Stimulated activated naive B cell treated with anti-CD40 and anti-IgM and Interleukin-4, amounts not matched to agents 10 μg/mL and 1 μg/mL and 100 μg/mL, for 72 hours (primary cell): ENCODE data around the gene PRMT6.
"Not testable (repeated sequence)": the region's sequence is repeated elsewhere in the genome, so short reads cannot be mapped to it uniquely, and the experiment has no call there.

Experiments used
- ATAC-seq, 2 donors: fragments of 150-1000 bp; cut with Tn5 transposase; replicated peaks; 2 replicates each; pipeline ENCODE4 v1.10.0; 2021; ENCODE audit warnings: moderate library complexity in 1 of 2
- DNase-seq: peaks from one replicate; pipeline ENCODE4 v3.0.0; 2021
- H3K27ac Mint-ChIP-seq: one replicate; pipeline ENCODE4 v1.8.0; 2022; ENCODE audit warnings: mild to moderate bottlenecking, mixed read lengths
- H3K27me3 Mint-ChIP-seq, 2 donors: one replicate each; pipeline ENCODE4 v1.8.0; 2022; ENCODE audit warnings: mixed read lengths in 2 of 2
- H3K36me3 Mint-ChIP-seq, 2 donors: one replicate each; pipeline ENCODE4 v1.8.0; 2022; ENCODE audit warnings: mixed read lengths in 2 of 2, mild to moderate bottlenecking in 1 of 2
- H3K4me1 Mint-ChIP-seq, 2 donors: one replicate each; pipeline ENCODE4 v1.8.0; 2022; ENCODE audit warnings: mixed read lengths in 2 of 2, mild to moderate bottlenecking in 1 of 2
- H3K4me3 Mint-ChIP-seq, 2 donors: one replicate each; pipeline ENCODE4 v1.8.0; 2022; ENCODE audit warnings: mild to moderate bottlenecking in 2 of 2, mixed read lengths in 2 of 2, moderate library complexity in 1 of 2
- H3K9me3 Mint-ChIP-seq, 2 donors: one replicate each; pipeline ENCODE4 v1.8.0; 2022; ENCODE audit warnings: mixed read lengths in 2 of 2, mild to moderate bottlenecking in 1 of 2

The PRMT6 gene

GRCh38 chr1:107056426-107057196, at the start of gene PRMT6:
Gene PRMT6, plus strand, starts transcription at chr1:107056674. Its CDS starts 42 bp downstream, at chr1:107056716.
- Mint-ChIP-seq H3K9me3 (no peaks in the 10 kb centered on the region), H3K27ac (peak within 1 kb of the TSS; percentile 98), H3K4me3 (peak within 1 kb of the TSS; percentile 98 to 99), H3K36me3 (peaks cover 9 to 28% of the 10 kb centered on the region in 2 donors), H3K27me3 (no peaks in the 10 kb centered on the region), H3K4me1 (peaks cover 11 to 27% of the 10 kb centered on the region in 2 donors)
- peak; percentile 79 for DNase-seq
- peak; percentile 92 to 95 for ATAC-seq

DNA sequence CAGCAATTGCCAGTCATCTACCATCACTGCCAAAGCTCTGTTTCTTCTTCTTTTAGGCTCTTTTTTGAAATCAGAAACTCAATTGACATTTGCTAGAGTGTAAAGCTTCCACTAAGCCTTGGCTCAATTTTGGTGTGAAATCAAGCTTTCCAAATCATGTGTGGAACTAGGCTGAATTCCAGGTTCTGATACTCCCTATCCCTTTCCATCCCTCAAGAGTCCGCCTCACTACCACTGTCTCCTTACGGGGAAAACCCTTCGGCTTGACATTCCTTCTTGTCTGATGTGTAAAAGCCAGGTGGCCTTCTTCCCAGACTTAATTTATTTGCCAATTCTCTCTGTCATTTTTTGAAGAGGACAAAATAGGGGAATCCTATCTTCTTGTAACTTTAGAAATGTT, 47.2 kb upstream of the PRMT6 start:
- ATAC-seq, result no peak
- Mint-ChIP-seq H3K27ac (no peak overlapping the region), H3K9me3 (no peaks in the 10 kb centered on the region)

GRCh38 chr1:107010582-107010981, 45.9 kb upstream of the PRMT6 start:
- no peak overlapping the region for H3K27ac Mint-ChIP-seq
- ATAC-seq (peak; percentile 63 to 64), DNase-seq (no peak)
- peaks cover 5 to 11% of the 10 kb centered on the region in 2 donors for H3K4me1 Mint-ChIP-seq
- no peak overlapping the region for H3K4me3 Mint-ChIP-seq
- H3K27me3 Mint-ChIP-seq, result peaks cover 6 to 23% of the 10 kb centered on the region in 2 donors
- no peaks in the 10 kb centered on the region for H3K9me3 Mint-ChIP-seq
- no peaks in the 10 kb centered on the region for H3K36me3 Mint-ChIP-seq

More for the DNA sequence above, 47.2 kb upstream of the PRMT6 start:
- Mint-ChIP-seq H3K36me3 (no peaks in the 10 kb centered on the region), H3K27me3 (peaks cover 0 to 15% of the 10 kb centered on the region in 2 donors), H3K4me3 (no peak overlapping the region), H3K4me1 (peaks cover 5 to 11% of the 10 kb centered on the region in 2 donors)
- no peak for DNase-seq

DNA sequence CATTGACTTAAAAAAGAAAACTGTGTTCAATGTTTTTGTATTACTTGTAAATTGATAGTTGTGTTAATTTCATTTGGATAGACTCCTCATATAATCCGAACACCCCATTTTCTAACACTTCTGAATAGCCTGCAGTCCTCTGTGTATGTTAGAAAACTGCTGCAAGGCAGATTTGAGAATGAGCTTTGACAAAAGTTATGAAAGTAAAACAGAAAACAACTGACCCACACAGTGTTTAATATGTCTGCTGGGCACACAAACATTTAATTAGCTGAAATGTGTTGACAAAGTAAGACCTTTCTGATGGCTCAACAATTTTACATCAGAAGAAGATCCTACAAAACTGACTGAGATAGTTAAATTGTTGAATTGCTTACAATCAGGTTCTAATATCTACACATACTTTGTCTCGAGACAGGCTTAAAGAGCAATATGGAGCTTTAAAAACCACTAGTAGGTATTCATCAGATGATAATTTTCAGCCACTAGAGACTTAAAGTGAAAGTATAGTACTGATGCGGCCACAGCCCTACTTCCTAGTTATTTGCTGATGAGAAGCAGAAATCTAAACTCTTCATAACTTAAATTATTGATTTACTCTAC, 40.0 kb upstream of the PRMT6 start:
- Mint-ChIP-seq H3K9me3 (no peaks in the 10 kb centered on the region), H3K4me1 (no peaks in the 10 kb centered on the region), H3K36me3 (no peaks in the 10 kb centered on the region), H3K27ac (no peak overlapping the region), H3K27me3 (peaks cover 6 to 17% of the 10 kb centered on the region in 2 donors), H3K4me3 (no peak overlapping the region)
- no peak for ATAC-seq
- DNase-seq, result no peak

DNA sequence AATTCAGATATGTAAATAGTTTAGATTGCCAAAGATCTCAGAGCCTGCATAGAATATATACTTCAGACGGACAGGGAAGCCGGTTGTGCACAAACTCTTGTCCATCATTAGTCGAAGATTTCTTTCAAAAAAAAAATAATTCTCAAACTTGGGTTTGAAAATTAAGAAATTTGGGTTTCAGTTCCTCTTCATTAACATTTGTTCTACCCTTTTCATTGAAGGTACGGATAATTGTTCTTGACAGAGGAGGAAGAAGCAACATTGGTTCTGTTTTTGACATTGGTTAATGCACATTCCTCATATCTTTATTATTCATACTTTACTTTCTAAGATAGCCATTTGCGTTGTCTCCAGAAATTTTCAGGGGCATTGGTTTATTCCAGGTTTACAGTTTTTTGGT, 38.0 kb upstream of the PRMT6 start:
- Mint-ChIP-seq H3K4me3 (no peak overlapping the region), H3K36me3 (no peaks in the 10 kb centered on the region), H3K27ac (no peak overlapping the region), H3K27me3 (peaks cover 11 to 17% of the 10 kb centered on the region in 2 donors), H3K9me3 (peaks cover 0 to 3% of the 10 kb centered on the region in 2 donors), H3K4me1 (no peaks in the 10 kb centered on the region)
- DNase-seq, result no peak
- no peak for ATAC-seq

DNA sequence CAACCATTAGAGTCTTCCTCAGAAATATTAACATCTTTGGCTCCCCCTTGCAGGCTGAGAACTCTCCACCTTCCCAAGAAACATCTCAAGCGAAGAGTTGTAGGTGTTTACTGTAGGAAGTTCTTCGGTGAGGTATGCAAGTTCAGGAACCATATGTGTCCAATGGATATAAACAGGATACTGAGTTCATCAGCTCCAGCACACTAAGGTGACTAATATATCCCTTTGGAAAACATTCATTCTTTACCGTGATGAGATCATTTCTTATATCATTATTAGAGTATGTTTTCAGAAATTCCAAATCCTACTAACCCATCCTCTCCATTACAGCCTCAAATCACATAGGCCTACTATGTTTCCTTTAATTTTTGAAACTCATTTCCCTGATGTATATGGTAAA, 37.3 kb upstream of the PRMT6 start:
- no peak overlapping the region for H3K27ac Mint-ChIP-seq
- ATAC-seq, result no peak
- peaks cover 0 to 3% of the 10 kb centered on the region in 2 donors for H3K9me3 Mint-ChIP-seq
- no peak overlapping the region for H3K4me3 Mint-ChIP-seq
- H3K36me3 Mint-ChIP-seq, result no peaks in the 10 kb centered on the region
- DNase-seq, result no peak
- H3K27me3 Mint-ChIP-seq, result peaks cover 11 to 17% of the 10 kb centered on the region in 2 donors
- no peaks in the 10 kb centered on the region for H3K4me1 Mint-ChIP-seq

- H3K36me3 Mint-ChIP-seq, H3K4me1 Mint-ChIP-seq, H3K4me3 Mint-ChIP-seq, DNase-seq, ATAC-seq, H3K27ac Mint-ChIP-seq: not testable (repeated sequence)
- Mint-ChIP-seq H3K9me3 (peaks cover 12 to 21% of the 10 kb centered on the region in 2 donors), H3K27me3 (peaks cover 15 to 34% of the 10 kb centered on the region in 2 donors)
Observed at GRCh38 chr1:107038874-107039273, 17.6 kb upstream of the PRMT6 start.

DNA sequence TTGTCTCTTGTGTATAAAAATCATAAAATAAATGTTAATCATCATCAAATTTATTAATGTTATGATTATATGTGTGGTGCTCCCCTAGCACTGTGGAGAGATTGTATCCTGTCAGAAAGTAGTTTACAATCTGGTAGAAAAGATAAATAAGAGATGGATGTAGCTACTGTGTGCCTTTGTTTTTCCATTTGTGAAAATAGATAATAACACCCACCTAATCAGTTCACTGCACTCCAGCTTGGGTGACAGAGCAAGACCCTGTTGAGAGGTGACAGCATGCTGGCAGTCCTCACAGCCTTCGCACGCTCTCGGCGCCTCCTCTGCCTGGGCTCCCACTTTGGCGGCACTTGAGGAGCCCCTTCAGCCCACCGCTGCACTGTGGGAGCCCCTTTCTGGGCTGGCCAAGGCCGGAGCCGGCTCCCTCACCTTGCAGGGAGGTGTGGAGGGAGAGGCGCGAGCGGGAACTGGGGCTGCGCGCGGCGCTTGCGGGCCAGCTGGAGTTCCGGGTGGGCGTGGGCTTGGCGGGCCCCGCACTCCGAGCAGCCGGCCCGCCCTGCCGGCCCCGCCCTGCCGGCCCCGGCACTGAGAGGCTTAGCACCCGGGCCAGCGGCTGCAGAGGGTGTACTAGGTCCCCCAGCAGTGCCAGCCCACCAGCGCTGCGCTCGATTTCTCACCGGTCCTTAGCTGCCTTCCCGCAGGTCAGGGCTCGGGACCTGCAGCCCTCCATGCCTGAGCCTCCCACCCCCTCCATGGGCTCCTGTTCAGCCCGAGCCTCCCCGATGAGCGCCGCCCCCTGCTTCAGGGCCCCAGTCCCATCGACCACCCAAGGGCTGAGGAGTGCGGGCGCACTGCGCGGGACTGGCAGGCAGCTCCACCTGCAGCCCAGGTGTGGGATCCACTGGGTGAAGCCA, 11.9 kb upstream of the PRMT6 start:
- not testable (repeated sequence) for H3K36me3 Mint-ChIP-seq
- H3K4me1 Mint-ChIP-seq, result peaks cover 4 to 11% of the 10 kb centered on the region in 2 donors

DNA sequence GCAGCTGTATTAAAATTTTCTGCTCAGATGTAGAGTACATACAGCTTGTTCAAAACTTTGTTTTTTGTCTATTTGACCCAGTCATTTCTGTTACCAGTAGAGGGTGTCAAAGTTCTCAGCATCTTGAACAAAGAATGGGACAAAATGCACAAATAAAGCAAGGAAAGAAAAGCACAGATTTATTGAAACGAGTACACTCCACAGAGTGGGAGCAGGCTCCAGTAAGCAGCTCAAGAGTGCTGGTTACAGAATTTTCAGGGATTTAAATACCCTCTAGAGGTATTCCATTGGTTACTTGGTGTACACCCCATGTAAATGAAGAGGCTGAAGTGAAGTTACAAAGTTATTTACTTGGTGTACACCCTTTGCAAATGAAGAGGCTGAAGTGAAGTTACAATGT, 8.9 kb upstream of the PRMT6 start:
- Mint-ChIP-seq H3K27me3 (peaks cover 4 to 26% of the 10 kb centered on the region in 2 donors), H3K4me1 (peaks cover 4 to 11% of the 10 kb centered on the region in 2 donors), H3K9me3 (peaks cover 0 to 4% of the 10 kb centered on the region in 2 donors), H3K36me3 (peaks cover 0 to 2% of the 10 kb centered on the region in 2 donors), H3K4me3 (no peak overlapping the region), H3K27ac (no peak overlapping the region)
- DNase-seq (no peak), ATAC-seq (no peak)

More for the DNA sequence above, 11.9 kb upstream of the PRMT6 start:
- not testable (repeated sequence) for DNase-seq, H3K27ac Mint-ChIP-seq, ATAC-seq, H3K4me3 Mint-ChIP-seq
- peaks cover 4 to 15% of the 10 kb centered on the region in 2 donors for H3K9me3 Mint-ChIP-seq
- H3K27me3 Mint-ChIP-seq, result peaks cover 11 to 32% of the 10 kb centered on the region in 2 donors

DNA sequence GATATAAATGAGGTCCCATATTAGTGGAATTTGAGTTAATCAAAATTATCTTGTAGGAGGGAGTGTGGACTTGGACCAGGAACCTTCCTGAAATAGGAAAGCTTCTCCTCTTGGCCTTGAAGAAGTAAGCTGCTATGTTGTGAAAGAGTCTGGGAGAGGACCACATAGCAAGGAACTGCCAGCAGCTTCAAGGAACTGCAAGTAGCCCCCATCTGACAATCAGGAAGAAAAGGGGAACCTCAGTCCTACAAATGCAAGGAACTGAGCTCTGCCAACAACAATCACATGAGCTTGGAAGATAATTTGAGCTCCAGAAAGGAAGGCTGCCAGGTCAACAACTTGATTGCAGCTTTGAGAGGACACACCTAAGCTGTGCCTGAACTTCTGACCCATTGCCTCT, 8.2 kb upstream of the PRMT6 start:
- Mint-ChIP-seq H3K36me3 (peaks cover 0 to 2% of the 10 kb centered on the region in 2 donors), H3K9me3 (peaks cover 0 to 4% of the 10 kb centered on the region in 2 donors), H3K4me1 (peaks cover 4 to 11% of the 10 kb centered on the region in 2 donors), H3K27me3 (peaks cover 4 to 19% of the 10 kb centered on the region in 2 donors), H3K4me3 (no peak overlapping the region), H3K27ac (no peak overlapping the region)
- ATAC-seq (no peak), DNase-seq (no peak)

DNA sequence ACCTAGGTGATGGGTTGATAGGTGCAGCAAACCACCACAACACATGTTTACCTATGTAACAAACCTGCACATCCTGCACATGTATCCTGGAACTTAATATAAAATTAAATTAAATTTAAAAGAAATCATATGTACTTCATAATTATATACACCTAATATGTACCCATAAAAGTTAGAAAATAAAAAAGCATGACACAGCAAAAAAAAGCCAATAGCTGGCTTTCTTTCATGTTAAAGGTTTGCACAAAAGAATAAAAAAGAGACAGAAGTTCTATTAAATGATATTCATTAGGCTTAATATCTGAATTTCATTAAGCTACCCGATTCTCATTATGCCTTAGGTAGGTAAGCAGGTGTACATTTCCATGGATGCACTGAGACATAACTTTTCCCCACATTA, 5.2 kb upstream of the PRMT6 start:
- peaks cover 0 to 4% of the 10 kb centered on the region in 2 donors for H3K9me3 Mint-ChIP-seq

GRCh38 chr1:107055919-107056425, 502 bp upstream of the PRMT6 start:
- Mint-ChIP-seq H3K4me3 (peak overlapping the region; percentile 98 to 99), H3K4me1 (peaks cover 11 to 27% of the 10 kb centered on the region in 2 donors), H3K27ac (peak overlapping the region; percentile 98), H3K36me3 (peaks cover 9 to 23% of the 10 kb centered on the region in 2 donors)
- DNase-seq, H3K9me3 Mint-ChIP-seq, ATAC-seq, H3K27me3 Mint-ChIP-seq: not testable (repeated sequence)

More for the DNA sequence above, 5.2 kb upstream of the PRMT6 start:
- H3K27me3 Mint-ChIP-seq, result peaks cover 4 to 13% of the 10 kb centered on the region in 2 donors
- peaks cover under 1 to 2% of the 10 kb centered on the region in 2 donors for H3K36me3 Mint-ChIP-seq
- ATAC-seq (no peak), DNase-seq (no peak)
- no peak overlapping the region for H3K27ac Mint-ChIP-seq
- no peak overlapping the region for H3K4me3 Mint-ChIP-seq
- H3K4me1 Mint-ChIP-seq, result peaks cover 4 to 14% of the 10 kb centered on the region in 2 donors

DNA sequence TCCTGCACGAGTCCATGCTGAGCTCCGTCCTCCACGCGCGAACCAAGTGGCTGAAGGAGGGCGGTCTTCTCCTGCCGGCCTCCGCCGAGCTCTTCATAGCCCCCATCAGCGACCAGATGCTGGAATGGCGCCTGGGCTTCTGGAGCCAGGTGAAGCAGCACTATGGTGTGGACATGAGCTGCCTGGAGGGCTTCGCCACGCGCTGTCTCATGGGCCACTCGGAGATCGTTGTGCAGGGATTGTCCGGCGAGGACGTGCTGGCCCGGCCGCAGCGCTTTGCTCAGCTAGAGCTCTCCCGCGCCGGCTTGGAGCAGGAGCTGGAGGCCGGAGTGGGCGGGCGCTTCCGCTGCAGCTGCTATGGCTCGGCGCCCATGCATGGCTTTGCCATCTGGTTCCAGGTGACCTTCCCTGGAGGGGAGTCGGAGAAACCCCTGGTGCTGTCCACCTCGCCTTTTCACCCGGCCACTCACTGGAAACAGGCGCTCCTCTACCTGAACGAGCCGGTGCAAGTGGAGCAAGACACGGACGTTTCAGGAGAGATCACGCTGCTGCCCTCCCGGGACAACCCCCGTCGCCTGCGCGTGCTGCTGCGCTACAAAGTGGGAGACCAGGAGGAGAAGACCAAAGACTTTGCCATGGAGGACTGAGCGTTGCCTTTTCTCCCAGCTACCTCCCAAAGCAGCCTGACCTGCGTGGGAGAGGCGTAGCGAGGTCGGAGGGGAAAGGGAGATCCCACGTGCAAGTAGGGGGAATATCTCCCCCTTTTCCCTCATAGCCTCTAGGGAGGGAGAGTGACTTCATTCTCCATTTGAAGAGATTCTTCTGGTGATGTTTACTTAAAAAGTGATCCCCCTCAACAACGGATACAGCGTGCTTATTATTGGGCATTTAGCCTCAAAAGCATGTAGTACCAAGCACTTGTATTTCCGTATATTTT, 991 bp downstream of the PRMT6 start:
- Mint-ChIP-seq H3K4me1 (peaks cover 11 to 27% of the 10 kb centered on the region in 2 donors), H3K4me3 (peak overlapping the region; percentile 98 to 99), H3K27ac (peak overlapping the region; percentile 98), H3K27me3 (no peaks in the 10 kb centered on the region), H3K9me3 (no peaks in the 10 kb centered on the region), H3K36me3 (peaks cover 9 to 35% of the 10 kb centered on the region in 2 donors)
- ATAC-seq (peak; percentile 52 to 60), DNase-seq (peak; percentile 43)
